OCI-M2 (cell line): ENCODE results near the gene PXDN.
"Not testable (repeated sequence)": the region's sequence is repeated elsewhere in the genome, so short reads cannot be mapped to it uniquely, and the experiment has no call there.

Source experiments
- DNase-seq: peaks from one replicate; lab custom pipeline; 2025; ENCODE audit not compliant: unreplicated experiment; lab: John Stamatoyannopoulos, UW

PXDN gene

GRCh38 chr2:1723397-1724042, 20.8 kb downstream of the PXDN start:
- DNase-seq = no peak

GRCh38 chr2:1722692-1723091, 21.6 kb downstream of the PXDN start:
- no peak for DNase-seq

GRCh38 chr2:1721706-1722646, 22.3 kb downstream of the PXDN start:
- DNase-seq = no peak

- no peak for DNase-seq
Observed at GRCh38 chr2:1718339-1719220, 25.7 kb downstream of the PXDN start.

- no peak for DNase-seq
Observed at GRCh38 chr2:1717113-1717512, 27.2 kb downstream of the PXDN start.

- DNase-seq = no peak
Observed at GRCh38 chr2:1716441-1716840, 27.9 kb downstream of the PXDN start.

- not testable (repeated sequence) for DNase-seq
Observed at GRCh38 chr2:1716014-1716305, 28.4 kb downstream of the PXDN start.

- no peak for DNase-seq
Observed at GRCh38 chr2:1715184-1716013, 28.9 kb downstream of the PXDN start.

GRCh38 chr2:1714291-1715064, 29.8 kb downstream of the PXDN start:
- no peak for DNase-seq

GRCh38 chr2:1713839-1714236, 30.5 kb downstream of the PXDN start:
- DNase-seq = no peak

GRCh38 chr2:1713142-1713838, 31.0 kb downstream of the PXDN start:
- no peak for DNase-seq

- no peak for DNase-seq
Observed at GRCh38 chr2:1709946-1710560, 34.3 kb downstream of the PXDN start.

- DNase-seq = no peak
Observed at GRCh38 chr2:1709335-1709605, 35.0 kb downstream of the PXDN start.

GRCh38 chr2:1708476-1709334, 35.6 kb downstream of the PXDN start:
- DNase-seq = no peak

GRCh38 chr2:1707771-1708418, 36.4 kb downstream of the PXDN start:
- DNase-seq = no peak

GRCh38 chr2:1706089-1706841, 38.0 kb downstream of the PXDN start:
- not testable (repeated sequence) for DNase-seq

- no peak for DNase-seq
Observed at GRCh38 chr2:1705557-1706076, 38.7 kb downstream of the PXDN start.
